RWPE2 (cell line): ENCODE data around the gene SCO1.

Experiments
- ATAC-seq: fragments of 200-7000 bp; cut with Tn5 transposase; 3 replicates; pipeline ENCODE4 v1.9.1; 2021; ENCODE audit warnings: low read depth
- DNase-seq: peaks from one replicate; pipeline ENCODE4 v3.0.0-alpha.2; 2020; ENCODE audit warnings: low spot score
- H3K27ac ChIP-seq: fragments of 450-650 bp; 2 replicates; pipeline ENCODE4 v1.5.1; 2017; ENCODE audit warnings: mild to moderate bottlenecking; ENCODE audit not compliant: poor library complexity, severe bottlenecking
- H3K27me3 ChIP-seq: fragments of 250-450 bp; sonication (Bioruptor Pico); 2 replicates; pipeline ENCODE4 v1.5.1; 2021; ENCODE audit warnings: mild to moderate bottlenecking, moderate library complexity; ENCODE audit not compliant: insufficient read depth, poor library complexity, severe bottlenecking
- H3K36me3 ChIP-seq: fragments of 250-450 bp; sonication (Bioruptor Pico); 2 replicates; pipeline ENCODE4 v1.5.1; 2020; ENCODE audit warnings: low read depth, mild to moderate bottlenecking, moderate library complexity
- H3K4me1 ChIP-seq: fragments of 250-450 bp; sonication (Bioruptor Pico); 2 replicates; pipeline ENCODE4 v1.5.1; 2021; ENCODE audit warnings: mild to moderate bottlenecking, moderate library complexity; ENCODE audit not compliant: insufficient read depth, poor library complexity, severe bottlenecking
- H3K4me3 ChIP-seq: fragments of 250-450 bp; sonication (Bioruptor Pico); 2 replicates; pipeline ENCODE4 v1.5.1; 2021; ENCODE audit warnings: mild to moderate bottlenecking, moderate library complexity; ENCODE audit not compliant: severe bottlenecking
- H3K9me3 ChIP-seq: fragments of 250-450 bp; sonication (Bioruptor Pico); 2 replicates; pipeline ENCODE4 v1.5.1; 2021; ENCODE audit warnings: mild to moderate bottlenecking, moderate library complexity; ENCODE audit not compliant: severe bottlenecking
- TF ChIP-seq, protein P1 (sequence below): fragments of 450-650 bp; IDR thresholded peaks from one replicate; pipeline ENCODE4 v1.5.1; 2017; ENCODE audit warnings: mild to moderate bottlenecking, moderate library complexity; ENCODE audit not compliant: poor library complexity, severe bottlenecking

SCO1 gene

DNA sequence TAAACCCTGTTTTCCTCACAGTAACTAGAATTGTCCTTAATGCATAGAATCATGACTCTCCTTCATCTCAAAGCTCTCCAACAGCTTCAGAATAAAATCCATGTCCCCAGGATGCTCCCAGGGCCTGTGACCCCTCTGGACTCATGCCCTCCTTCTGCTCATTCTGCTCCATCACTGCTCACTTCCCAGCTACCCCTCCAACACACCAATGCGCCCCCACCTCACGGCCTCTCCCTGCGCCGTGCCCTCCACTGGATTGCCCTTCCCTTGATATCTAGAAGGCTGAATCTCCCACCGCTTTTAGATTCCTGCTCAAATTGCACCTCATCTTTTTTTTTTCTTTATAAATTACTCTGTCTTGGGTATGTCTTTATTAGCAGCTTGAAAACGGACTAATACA lies 45.1 kb upstream of the SCO1 start:
- DNase-seq (no peak), ATAC-seq (no peak)
- Histone ChIP-seq H3K9me3 (no peaks in the 10 kb centered on the region), H3K4me1 (no peaks in the 10 kb centered on the region), H3K27ac (no peak overlapping the region), H3K36me3 (no peaks in the 10 kb centered on the region), H3K4me3 (no peak overlapping the region), H3K27me3 (no peaks in the 10 kb centered on the region)
- TF ChIP-seq, protein P1, sequence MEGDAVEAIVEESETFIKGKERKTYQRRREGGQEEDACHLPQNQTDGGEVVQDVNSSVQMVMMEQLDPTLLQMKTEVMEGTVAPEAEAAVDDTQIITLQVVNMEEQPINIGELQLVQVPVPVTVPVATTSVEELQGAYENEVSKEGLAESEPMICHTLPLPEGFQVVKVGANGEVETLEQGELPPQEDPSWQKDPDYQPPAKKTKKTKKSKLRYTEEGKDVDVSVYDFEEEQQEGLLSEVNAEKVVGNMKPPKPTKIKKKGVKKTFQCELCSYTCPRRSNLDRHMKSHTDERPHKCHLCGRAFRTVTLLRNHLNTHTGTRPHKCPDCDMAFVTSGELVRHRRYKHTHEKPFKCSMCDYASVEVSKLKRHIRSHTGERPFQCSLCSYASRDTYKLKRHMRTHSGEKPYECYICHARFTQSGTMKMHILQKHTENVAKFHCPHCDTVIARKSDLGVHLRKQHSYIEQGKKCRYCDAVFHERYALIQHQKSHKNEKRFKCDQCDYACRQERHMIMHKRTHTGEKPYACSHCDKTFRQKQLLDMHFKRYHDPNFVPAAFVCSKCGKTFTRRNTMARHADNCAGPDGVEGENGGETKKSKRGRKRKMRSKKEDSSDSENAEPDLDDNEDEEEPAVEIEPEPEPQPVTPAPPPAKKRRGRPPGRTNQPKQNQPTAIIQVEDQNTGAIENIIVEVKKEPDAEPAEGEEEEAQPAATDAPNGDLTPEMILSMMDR = no peak

DNA sequence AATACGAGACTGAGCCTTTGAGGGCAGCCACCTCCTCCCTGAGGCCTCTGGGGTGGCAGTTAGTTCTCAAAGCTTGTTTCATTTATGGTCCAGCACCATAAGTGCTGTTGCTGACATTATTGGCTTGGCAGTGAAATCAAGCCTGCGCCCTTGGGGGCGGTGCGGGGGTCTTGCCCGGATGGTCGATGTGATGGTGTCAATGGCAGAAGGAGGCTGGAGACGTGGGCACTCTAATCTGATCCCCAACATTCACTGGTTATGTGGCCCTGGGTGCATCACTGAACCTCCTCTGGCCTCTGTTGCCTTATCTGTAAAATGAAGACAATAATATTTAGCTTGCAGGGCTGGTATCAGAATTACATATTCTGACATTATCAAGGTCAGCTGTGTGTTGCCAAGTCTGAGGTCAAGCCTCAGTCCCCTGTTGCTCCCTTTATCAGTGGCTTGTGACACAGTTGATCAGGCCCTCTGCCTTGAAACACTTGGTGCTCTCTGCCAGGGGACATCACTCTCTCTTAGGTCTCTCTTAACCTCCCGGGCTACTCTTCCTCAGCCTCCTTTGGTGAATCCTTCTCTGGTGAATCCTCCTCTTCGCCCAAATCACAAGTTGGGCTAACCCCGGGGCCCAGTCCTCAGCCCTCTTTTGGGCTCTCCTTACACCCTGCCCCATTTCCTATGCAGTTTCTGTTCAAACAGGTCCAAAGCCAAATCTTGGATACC lies 44.2 kb upstream of the SCO1 start:
- H3K9me3 ChIP-seq = no peaks in the 10 kb centered on the region
- no peak for ATAC-seq
- TF ChIP-seq, protein P1 = no peak
- no peak overlapping the region for H3K4me3 ChIP-seq
- DNase-seq = no peak
- H3K27me3 ChIP-seq = no peaks in the 10 kb centered on the region
- no peak overlapping the region for H3K27ac ChIP-seq
- H3K36me3 ChIP-seq = no peaks in the 10 kb centered on the region
- H3K4me1 ChIP-seq = no peaks in the 10 kb centered on the region

DNA sequence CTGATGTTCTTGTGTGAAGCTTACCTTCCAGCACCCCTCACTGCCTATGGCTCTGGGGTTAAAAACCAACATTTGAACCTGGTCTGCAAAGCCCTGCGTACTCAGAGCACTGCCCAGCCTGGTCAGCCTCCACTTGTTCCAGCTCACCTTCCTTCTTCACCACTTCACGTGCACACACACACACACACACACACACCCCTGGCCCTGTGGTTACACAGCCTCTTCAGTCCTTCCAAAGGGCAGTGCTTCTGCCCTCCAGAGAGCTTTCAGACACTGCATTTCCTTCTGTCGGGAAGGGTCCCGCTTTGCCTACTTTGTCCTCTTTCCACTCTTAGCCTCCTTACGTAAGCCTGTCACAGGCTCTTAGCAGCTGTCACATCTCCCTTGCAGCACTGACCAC lies 42.1 kb upstream of the SCO1 start:
- no peaks in the 10 kb centered on the region for H3K36me3 ChIP-seq
- DNase-seq = no peak
- no peak for ATAC-seq
- H3K4me3 ChIP-seq = no peak overlapping the region
- TF ChIP-seq, protein P1 = no peak
- H3K27ac ChIP-seq = no peak overlapping the region
- H3K4me1 ChIP-seq = no peaks in the 10 kb centered on the region
- no peaks in the 10 kb centered on the region for H3K9me3 ChIP-seq
- no peaks in the 10 kb centered on the region for H3K27me3 ChIP-seq

DNA sequence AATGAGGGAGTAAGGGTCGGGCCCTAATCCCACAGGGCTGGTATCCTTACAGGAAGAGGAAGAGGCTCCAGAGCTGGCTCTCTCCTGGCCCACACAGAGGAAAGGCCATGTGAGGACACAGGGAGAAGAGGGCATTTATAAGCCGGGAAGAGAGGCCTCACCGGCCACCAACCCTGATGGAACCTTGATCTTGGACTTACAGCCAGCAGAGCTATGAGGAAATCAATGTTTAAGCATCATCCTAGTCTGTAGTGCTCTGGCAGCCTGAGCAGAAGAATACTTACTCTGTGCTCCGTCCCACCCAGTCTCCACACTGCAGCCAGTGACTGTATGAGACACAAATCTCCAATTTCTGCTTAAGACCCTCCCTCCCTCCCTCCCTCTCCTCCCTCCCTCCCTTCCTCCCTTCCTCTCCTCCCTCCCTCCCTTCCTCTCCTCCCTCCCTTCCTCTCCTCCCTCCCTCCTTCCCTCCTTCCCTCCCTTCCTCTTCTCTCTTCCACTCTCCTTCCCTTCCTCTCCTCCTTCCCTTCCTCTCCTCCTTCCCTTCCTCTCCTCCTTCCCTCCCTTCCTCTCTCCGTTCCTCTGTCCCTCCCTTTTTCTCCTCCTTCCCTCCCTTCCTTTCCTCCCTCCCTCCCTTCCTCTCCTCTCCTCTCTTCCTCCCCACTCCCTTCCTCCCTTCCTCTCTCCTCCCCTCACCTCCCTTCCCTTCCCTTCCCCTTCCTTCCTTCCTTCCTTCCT lies 41.4 kb upstream of the SCO1 start:
- no peaks in the 10 kb centered on the region for H3K9me3 ChIP-seq
- no peak for ATAC-seq
- TF ChIP-seq, protein P1 = no peak

DNA sequence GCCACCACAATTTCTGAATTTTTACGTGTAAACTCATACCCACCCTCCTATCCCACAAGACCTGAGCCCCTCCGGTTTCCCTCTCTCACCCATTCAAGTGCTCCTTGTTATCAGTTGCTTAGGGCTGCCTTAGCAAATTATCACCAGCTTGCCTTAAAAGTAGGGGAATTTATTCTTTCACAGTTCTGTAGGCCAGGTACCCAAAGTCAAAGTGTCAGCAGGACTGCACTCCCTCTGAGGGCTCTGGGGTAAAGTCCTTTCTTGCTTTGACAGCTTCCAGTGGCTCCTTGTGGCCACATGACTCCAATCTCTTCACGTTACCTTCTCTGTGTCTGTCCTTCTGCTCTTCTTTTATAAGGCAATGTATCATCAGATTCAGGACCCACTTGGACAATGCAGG lies 40.4 kb upstream of the SCO1 start:
- ATAC-seq = no peak
- no peak for DNase-seq
- Histone ChIP-seq H3K9me3 (no peaks in the 10 kb centered on the region), H3K27me3 (no peaks in the 10 kb centered on the region), H3K36me3 (no peaks in the 10 kb centered on the region), H3K4me3 (no peak overlapping the region), H3K27ac (no peak overlapping the region), H3K4me1 (no peaks in the 10 kb centered on the region)
- TF ChIP-seq, protein P1 = no peak

More for the DNA sequence above, 41.4 kb upstream of the SCO1 start:
- H3K27ac ChIP-seq = no peak overlapping the region
- no peaks in the 10 kb centered on the region for H3K27me3 ChIP-seq
- DNase-seq = no peak
- H3K4me1 ChIP-seq = no peaks in the 10 kb centered on the region
- no peaks in the 10 kb centered on the region for H3K36me3 ChIP-seq
- no peak overlapping the region for H3K4me3 ChIP-seq
